ENCODE data around the gene AGXT2. TPM values are rescaled to one million over a fixed set of nuclear protein-coding genes. Genes with fewer than 3 reads are reported as not detected.

AGXT2 gene
- total and polyA plus RNA-seq, 2 donors (not counting 3 experiments of a cell fraction or from before 2014, with no cell fraction given) = not detected

GRCh38 chr5:34996261-34996660 is 51.5 kb downstream of the AGXT2 start:
- H3K4me3 ChIP-seq (replicated peaks in 1 of 3; ENCODE audit: insufficient read depth in 1 of 3, low read depth in 1 of 3, low read length in 3 of 3) = no peak overlapping the region
- no peak overlapping the region for H3K4me2 ChIP-seq (ENCODE audit: insufficient read depth, low read length)
- H3K79me2 ChIP-seq (ENCODE audit: control insufficient read depth, insufficient read depth, low read length) = no peaks in the 10 kb centered on the region
- no peaks in the 10 kb centered on the region for H3K36me3 ChIP-seq (ENCODE audit: control insufficient read depth in 2 of 2, extremely low read depth in 1 of 2, insufficient read depth in 2 of 2, low read length in 2 of 2)
- H3K4me1 ChIP-seq (ENCODE audit: control insufficient read depth, extremely low read depth, insufficient read depth, low read length) = no peaks in the 10 kb centered on the region
- H3K9ac ChIP-seq (replicated peaks; ENCODE audit: extremely low read depth, insufficient read depth, low read length) = no peak overlapping the region
- FAIRE-seq = no peak
- H3K27me3 ChIP-seq (ENCODE audit: control insufficient read depth in 2 of 2, insufficient read depth in 2 of 2, low read length in 2 of 2) = peaks cover 10 to 13% of the 10 kb centered on the region in 2 experiments
- intact Hi-C loops (cut with micrococcal nuclease) (no loop called here), dilution Hi-C loops (cut with MboI; ENCODE audit: extremely low pct_ligation_motif_present, low sequenced_read_pairs) (no loop called here)
- ChIA-PET CTCF (no interaction called here), POLR2A (interaction anchor here (0.5 kb wide), 1 partner anchor 18 kb away, joined by 6 read pairs; no protein-coding TSS in a partner anchor)
- no peak overlapping the region for H3K27ac ChIP-seq (ENCODE audit: insufficient read depth, low read depth, low read length)
- H3K9me1 ChIP-seq (replicated peaks; ENCODE audit: control insufficient read depth, extremely low read depth, insufficient read depth, low read length) = no peaks in the 10 kb centered on the region
- TF ChIP-seq EZH2 (IDR thresholded peaks at IDR 0.05; ENCODE audit: borderline replicate concordance, low read depth, low read length, severe bottlenecking) (no peak), POLR2A (IDR thresholded peaks at IDR 0.05; ENCODE audit: low read depth, low read length) (no peak), MAX (IDR thresholded peaks at IDR 0.05; ENCODE audit: insufficient read depth, insufficient read length) (no peak), CTCF (IDR thresholded peaks at IDR 0.05; ENCODE audit: extremely low read depth in 1 of 2, insufficient read depth in 1 of 2, low read depth in 1 of 2, low read length in 2 of 2) (no peak), MYC (IDR thresholded peaks at IDR 0.05; ENCODE audit: low read depth, low read length) (no peak), JUN (IDR thresholded peaks at IDR 0.05; ENCODE audit: borderline replicate concordance, insufficient read depth, insufficient read length, low read depth) (no peak), GATA2 (IDR thresholded peaks at IDR 0.05; ENCODE audit: insufficient read depth, insufficient read length, low read depth, low read length) (no peak), POLR2AphosphoS5 (IDR thresholded peaks at IDR 0.05; ENCODE audit: insufficient read depth, low read depth, low read length) (no peak), FOS (IDR thresholded peaks at IDR 0.05; ENCODE audit: borderline replicate concordance, insufficient read depth, low read length) (no peak)
- no TSS peak for BruUV-seq (replicated peaks)
- no peak overlapping the region for H2AFZ ChIP-seq (ENCODE audit: low read depth, low read length)
- no peak for DNase-seq (ENCODE audit: low read depth, low spot score)
- no peaks in the 10 kb centered on the region for H4K20me1 ChIP-seq (replicated peaks; ENCODE audit: control insufficient read depth, extremely low read depth, insufficient read depth, low read length)
- H3K9me3 ChIP-seq (replicated peaks; ENCODE audit: control insufficient read depth, insufficient read depth, low read length) = no peaks in the 10 kb centered on the region

Data from endothelial cell of umbilical vein (primary cell).